ENCODE results near the gene TUBGCP5.
"Not testable (repeated sequence)": the region's sequence is repeated elsewhere in the genome, so short reads cannot be mapped to it uniquely, and the experiment has no call there.

The TUBGCP5 gene

GRCh38 chr15:23022156-23022555 lies 17.2 kb downstream of the TUBGCP5 start (continued):
- TF ChIP-seq ZNF626 (tag by site-specific recombination; IDR thresholded peaks at IDR 0.05), result no peak
- TF ChIP-seq PRDM1 (tag by site-specific recombination; IDR thresholded peaks at IDR 0.05), result no peak
- no peak for TF ChIP-seq ZNF639 (tag by site-specific recombination; IDR thresholded peaks at IDR 0.05)
- no peak for TF ChIP-seq ZNF148 (tag by site-specific recombination; IDR thresholded peaks at IDR 0.05; ENCODE audit: borderline replicate concordance)
- no peak for TF ChIP-seq ZNF202 (tag by site-specific recombination; IDR thresholded peaks at IDR 0.05; ENCODE audit: borderline replicate concordance)

- Histone ChIP-seq H3K9me3 (ENCODE audit: control insufficient read depth, insufficient read depth, low read depth, low read length) (no peaks in the 10 kb centered on the region), H3K36me3 (ENCODE audit: control insufficient read depth in 2 of 2, insufficient read depth in 1 of 2, low read length in 2 of 2) (peaks cover 26 to 74% of the 10 kb centered on the region in 2 experiments), H3K4me3 (ENCODE audit: low read depth, low read length) (no peak overlapping the region), H3K4me1 (ENCODE audit: control insufficient read depth, insufficient read depth, low read length) (no peaks in the 10 kb centered on the region), H3K27ac (ENCODE audit: extremely low read depth, low read depth, low read length) (no peak overlapping the region)
- POLR2A ChIA-PET, result no interaction called here
- no peak for TF ChIP-seq OSR2 (tag by site-specific recombination; IDR thresholded peaks at IDR 0.05)
- no peak for TF ChIP-seq ZNF837 (tag by site-specific recombination; IDR thresholded peaks at IDR 0.05)
- no peak for TF ChIP-seq ZNF114 (tag by site-specific recombination; IDR thresholded peaks at IDR 0.05)
- TF ChIP-seq YY1 (tag by site-specific recombination; IDR thresholded peaks at IDR 0.05), result no peak
- TF ChIP-seq ZNF629 (tag by site-specific recombination; IDR thresholded peaks at IDR 0.05), result no peak
- no peak for TF ChIP-seq PBX3 (CRISPR knock-in tag; IDR thresholded peaks at IDR 0.05)
- TF ChIP-seq ZNF48 (tag by site-specific recombination; IDR thresholded peaks at IDR 0.05), result no peak
- TF ChIP-seq ZNF560 (tag by site-specific recombination; IDR thresholded peaks at IDR 0.05; ENCODE audit: borderline replicate concordance), result no peak
- TF ChIP-seq ZNF335 (tag by site-specific recombination; conservative IDR thresholded peaks at IDR 0.05), result no peak
- CTCF ChIA-PET, result no interaction called here
These were observed 24.9 kb downstream of the TUBGCP5 start for GRCh38 chr15:23014394-23015000.

- ChIA-PET POLR2A (no interaction called here), CTCF (interaction anchor here (0.7 kb wide), 1 partner anchor 459 kb away, joined by 3 read pairs; no protein-coding TSS in a partner anchor)
- Histone ChIP-seq H3K9me3 (ENCODE audit: control insufficient read depth, insufficient read depth, low read depth, low read length) (no peaks in the 10 kb centered on the region), H3K4me3 (ENCODE audit: low read depth, low read length) (no peak overlapping the region), H3K27ac (ENCODE audit: extremely low read depth, low read depth, low read length) (no peak overlapping the region), H3K4me1 (ENCODE audit: control insufficient read depth, insufficient read depth, low read length) (no peaks in the 10 kb centered on the region), H3K36me3 (ENCODE audit: control insufficient read depth in 2 of 2, insufficient read depth in 1 of 2, low read length in 2 of 2) (peaks cover 30 to 68% of the 10 kb centered on the region in 2 experiments)
- TF ChIP-seq ZNF121 (tag by site-specific recombination; IDR thresholded peaks at IDR 0.05) (no peak), ZNF175 (tag by site-specific recombination; IDR thresholded peaks at IDR 0.05) (no peak), ZNF529 (tag by site-specific recombination; IDR thresholded peaks at IDR 0.05; ENCODE audit: insufficient replicate concordance) (no peak), ZNF510 (tag by site-specific recombination; IDR thresholded peaks at IDR 0.05; ENCODE audit: insufficient replicate concordance) (no peak), ZNF18 (tag by site-specific recombination; IDR thresholded peaks at IDR 0.05) (no peak), WT1 (tag by site-specific recombination; IDR thresholded peaks at IDR 0.05) (no peak)
These were observed 25.7 kb downstream of the TUBGCP5 start for GRCh38 chr15:23013681-23014080.

GRCh38 chr15:23012616-23013015 lies 26.8 kb downstream of the TUBGCP5 start:
- POLR2A ChIA-PET; H3K9me3 ChIP-seq (ENCODE audit: control insufficient read depth, insufficient read depth, low read depth, low read length); H3K4me3 ChIP-seq (ENCODE audit: low read depth, low read length); CTCF ChIA-PET; H3K27ac ChIP-seq (ENCODE audit: extremely low read depth, low read depth, low read length); H3K4me1 ChIP-seq (ENCODE audit: control insufficient read depth, insufficient read depth, low read length): not testable (repeated sequence)
- H3K36me3 ChIP-seq (ENCODE audit: control insufficient read depth in 2 of 2, insufficient read depth in 1 of 2, low read length in 2 of 2), result peaks cover 23 to 67% of the 10 kb centered on the region in 2 experiments
